Bronchial epithelial cell (primary cell): ENCODE data around the gene NPPB. TPM values are rescaled to one million over a fixed set of nuclear protein-coding genes. Genes with fewer than 3 reads are reported as not detected.
"Not testable (repeated sequence)": the region's sequence is repeated elsewhere in the genome, so short reads cannot be mapped to it uniquely, and the experiment has no call there.

ENCODE experiments used
- DNase-seq: peaks from one replicate; pipeline ENCODE4 v3.0.0-alpha.2; 2010; ENCODE audit warnings: low read depth
- FAIRE-seq: peaks from 2 replicates; lab custom pipeline; 2011; peaks lifted over from hg19 to GRCh38; lab: Jason Lieb, UNC
- H3K27me3 ChIP-seq: 2 replicates; pipeline ENCODE4 v1.5.1; 2011; ENCODE audit warnings: low read length; ENCODE audit not compliant: control insufficient read depth, insufficient read depth
- H3K36me3 ChIP-seq: 2 replicates; pipeline ENCODE4 v1.5.1; 2011; ENCODE audit warnings: low read length; ENCODE audit not compliant: control insufficient read depth, insufficient read depth
- H3K4me3 ChIP-seq: 2 replicates; pipeline ENCODE4 v1.5.1; 2011; ENCODE audit warnings: mild to moderate bottlenecking, low read depth, low read length, control low read depth
- total RNA-seq: library from RNA; depleted of rRNA; stranded (reverse); fragments of >200 nt; gene quantifications from 2 replicates; pipeline ENCODE4 v1.2.1, GENCODE V29; 2014
- TF ChIP-seq, protein P1 (sequence below): IDR thresholded peaks from 2 replicates; pipeline ENCODE4 v1.5.1; 2011; ENCODE audit warnings: mild to moderate bottlenecking, moderate library complexity, low read length, control low read depth, inconsistent platforms; ENCODE audit not compliant: insufficient read depth, severe bottlenecking

Gene NPPB
- total RNA-seq, 1 donor from 2014 or later: not detected

GRCh38 chr1:11903210-11903609, 44.5 kb upstream of the NPPB start:
- no peak overlapping the region for H3K4me3 ChIP-seq
- FAIRE-seq (no peak), DNase-seq (no peak)
- TF ChIP-seq, protein P1, sequence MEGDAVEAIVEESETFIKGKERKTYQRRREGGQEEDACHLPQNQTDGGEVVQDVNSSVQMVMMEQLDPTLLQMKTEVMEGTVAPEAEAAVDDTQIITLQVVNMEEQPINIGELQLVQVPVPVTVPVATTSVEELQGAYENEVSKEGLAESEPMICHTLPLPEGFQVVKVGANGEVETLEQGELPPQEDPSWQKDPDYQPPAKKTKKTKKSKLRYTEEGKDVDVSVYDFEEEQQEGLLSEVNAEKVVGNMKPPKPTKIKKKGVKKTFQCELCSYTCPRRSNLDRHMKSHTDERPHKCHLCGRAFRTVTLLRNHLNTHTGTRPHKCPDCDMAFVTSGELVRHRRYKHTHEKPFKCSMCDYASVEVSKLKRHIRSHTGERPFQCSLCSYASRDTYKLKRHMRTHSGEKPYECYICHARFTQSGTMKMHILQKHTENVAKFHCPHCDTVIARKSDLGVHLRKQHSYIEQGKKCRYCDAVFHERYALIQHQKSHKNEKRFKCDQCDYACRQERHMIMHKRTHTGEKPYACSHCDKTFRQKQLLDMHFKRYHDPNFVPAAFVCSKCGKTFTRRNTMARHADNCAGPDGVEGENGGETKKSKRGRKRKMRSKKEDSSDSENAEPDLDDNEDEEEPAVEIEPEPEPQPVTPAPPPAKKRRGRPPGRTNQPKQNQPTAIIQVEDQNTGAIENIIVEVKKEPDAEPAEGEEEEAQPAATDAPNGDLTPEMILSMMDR: no peak
- peaks cover 10% of the 10 kb centered on the region for H3K27me3 ChIP-seq
- H3K36me3 ChIP-seq: no peaks in the 10 kb centered on the region

- FAIRE-seq, H3K4me3 ChIP-seq: not testable (repeated sequence)
- DNase-seq: peak; percentile 46
These were observed 42.7 kb upstream of the NPPB start for GRCh38 chr1:11901446-11901845.

DNA sequence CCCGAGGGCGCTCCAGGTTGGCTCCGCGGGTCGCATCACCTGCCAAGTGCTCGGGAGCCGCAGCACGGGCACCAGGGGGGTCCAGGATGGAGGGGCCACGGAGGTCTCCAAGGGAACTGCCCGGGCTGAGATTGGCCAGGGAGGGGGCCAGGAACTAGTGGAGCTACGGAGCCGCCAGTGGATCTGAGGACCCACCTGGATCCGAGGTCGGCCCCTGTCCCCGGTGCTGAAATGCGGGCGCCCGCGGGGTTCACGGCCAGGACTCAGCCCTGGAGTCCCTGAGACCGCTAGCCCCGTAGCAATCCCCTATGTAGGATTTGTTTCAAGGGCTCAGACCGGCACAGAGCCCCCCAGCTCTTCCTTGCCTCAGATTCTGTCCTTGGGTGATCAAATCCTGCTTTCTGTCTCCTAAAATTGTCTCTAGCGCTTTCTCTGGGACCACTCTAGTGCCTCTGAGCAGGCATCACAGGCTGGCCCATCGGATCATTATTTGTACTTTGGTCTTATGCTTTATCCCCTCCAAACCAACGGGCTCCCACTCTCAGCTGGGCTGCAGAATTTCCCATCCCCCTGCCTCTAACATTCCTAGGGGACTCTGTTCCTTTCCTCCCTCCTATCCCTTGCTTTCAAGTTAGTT, 40.2 kb upstream of the NPPB start:
- TF ChIP-seq, protein P1: no peak
- Histone ChIP-seq H3K4me3 (no peak overlapping the region), H3K36me3 (no peaks in the 10 kb centered on the region), H3K27me3 (peaks cover 12% of the 10 kb centered on the region)
- DNase-seq: no peak
- FAIRE-seq: no peak

More at GRCh38 chr1:11901446-11901845, 42.7 kb upstream of the NPPB start:
- H3K36me3 ChIP-seq: not testable (repeated sequence)
- peaks cover 12% of the 10 kb centered on the region for H3K27me3 ChIP-seq

GRCh38 chr1:11898086-11898785, 39.5 kb upstream of the NPPB start:
- H3K36me3 ChIP-seq: no peaks in the 10 kb centered on the region
- no peak overlapping the region for H3K4me3 ChIP-seq
- TF ChIP-seq, protein P1: no peak
- FAIRE-seq (no peak), DNase-seq (no peak)
- H3K27me3 ChIP-seq: peaks cover 12% of the 10 kb centered on the region

DNA sequence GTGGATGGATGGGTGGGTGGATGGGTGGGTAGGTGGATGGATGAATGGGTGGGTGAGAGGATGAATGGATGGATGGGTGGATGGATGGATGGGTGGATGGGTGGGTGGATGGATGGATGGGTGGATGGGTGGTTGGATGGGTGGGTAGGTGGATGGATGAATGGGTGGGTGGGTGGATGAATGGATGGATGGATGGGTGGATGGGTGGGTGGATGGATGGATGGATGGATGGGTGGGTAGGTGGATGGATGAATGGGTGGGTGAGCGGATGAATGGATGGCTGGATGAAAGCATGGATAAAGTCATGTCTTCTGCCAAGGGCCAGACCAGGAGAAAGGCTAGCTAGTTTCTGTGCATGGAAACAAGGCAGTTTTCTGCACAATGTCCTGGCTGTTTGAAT, 35.8 kb upstream of the NPPB start:
- not testable (repeated sequence) for H3K4me3 ChIP-seq, H3K36me3 ChIP-seq, DNase-seq, FAIRE-seq
- peaks cover 21% of the 10 kb centered on the region for H3K27me3 ChIP-seq

DNA sequence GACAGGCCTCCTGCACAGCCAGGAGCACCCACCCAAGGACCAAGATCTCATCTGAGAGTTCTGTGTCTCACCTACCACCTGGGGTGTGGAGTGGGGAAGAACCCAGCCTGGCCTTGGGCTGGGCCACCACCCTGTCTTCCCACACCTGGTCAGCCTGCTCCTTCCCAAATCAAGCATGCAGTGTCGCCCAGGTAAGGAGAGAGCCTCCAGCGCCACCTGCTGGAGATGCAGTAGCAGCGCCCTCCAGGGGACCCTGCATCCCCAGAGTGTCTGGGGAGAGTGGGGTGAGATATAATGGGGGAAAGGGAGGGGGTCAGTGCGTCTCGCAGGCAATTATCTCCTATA, 35.1 kb upstream of the NPPB start:
- no peak for FAIRE-seq
- no peak overlapping the region for H3K4me3 ChIP-seq
- DNase-seq: peak; percentile 33
- no peaks in the 10 kb centered on the region for H3K36me3 ChIP-seq
- H3K27me3 ChIP-seq: peaks cover 16% of the 10 kb centered on the region
- TF ChIP-seq, protein P1: peak; percentile 93
